Measurements from ENCODE around the gene RALGAPA2.

Gene RALGAPA2

GRCh38 chr20:20491110-20491783, 221.2 kb downstream of the RALGAPA2 start:
- DNase-seq = no peak

GRCh38 chr20:20490673-20491072, 221.8 kb downstream of the RALGAPA2 start:
- DNase-seq = no peak

- no peak for DNase-seq
Measured at GRCh38 chr20:20489648-20490341, 222.6 kb downstream of the RALGAPA2 start.

DNA sequence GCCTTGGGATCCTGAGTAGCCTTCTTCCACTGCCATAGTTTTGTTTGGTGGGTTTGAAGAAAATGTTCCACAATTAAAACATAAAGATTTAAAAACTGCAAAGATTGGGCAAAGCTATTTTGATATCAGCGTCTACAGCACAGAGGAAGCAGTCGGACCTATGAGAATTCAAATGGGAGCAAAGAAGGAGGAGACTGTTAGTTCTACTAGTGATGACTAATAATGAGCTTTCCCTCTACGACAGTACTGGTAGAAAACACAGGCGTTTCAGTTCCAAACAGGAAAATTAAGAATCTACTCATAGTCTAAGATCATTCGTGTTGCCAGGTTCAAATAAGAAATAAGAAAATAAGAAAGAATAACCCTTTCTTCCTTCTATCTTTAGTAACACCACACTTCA, 223.4 kb downstream of the RALGAPA2 start:
- DNase-seq = no peak

GRCh38 chr20:20488388-20488787, 224.1 kb downstream of the RALGAPA2 start:
- DNase-seq = no peak

GRCh38 chr20:20487811-20488210, 224.6 kb downstream of the RALGAPA2 start:
- no peak for DNase-seq

- no peak for DNase-seq
Measured at GRCh38 chr20:20483328-20483727, 229.1 kb downstream of the RALGAPA2 start.

- no peak for DNase-seq
Measured at GRCh38 chr20:20482453-20482852, 230.0 kb downstream of the RALGAPA2 start.

- no peak for DNase-seq
Measured at GRCh38 chr20:20480689-20481088, 231.8 kb downstream of the RALGAPA2 start.

GRCh38 chr20:20480126-20480525, 232.3 kb downstream of the RALGAPA2 start:
- no peak for DNase-seq

DNA sequence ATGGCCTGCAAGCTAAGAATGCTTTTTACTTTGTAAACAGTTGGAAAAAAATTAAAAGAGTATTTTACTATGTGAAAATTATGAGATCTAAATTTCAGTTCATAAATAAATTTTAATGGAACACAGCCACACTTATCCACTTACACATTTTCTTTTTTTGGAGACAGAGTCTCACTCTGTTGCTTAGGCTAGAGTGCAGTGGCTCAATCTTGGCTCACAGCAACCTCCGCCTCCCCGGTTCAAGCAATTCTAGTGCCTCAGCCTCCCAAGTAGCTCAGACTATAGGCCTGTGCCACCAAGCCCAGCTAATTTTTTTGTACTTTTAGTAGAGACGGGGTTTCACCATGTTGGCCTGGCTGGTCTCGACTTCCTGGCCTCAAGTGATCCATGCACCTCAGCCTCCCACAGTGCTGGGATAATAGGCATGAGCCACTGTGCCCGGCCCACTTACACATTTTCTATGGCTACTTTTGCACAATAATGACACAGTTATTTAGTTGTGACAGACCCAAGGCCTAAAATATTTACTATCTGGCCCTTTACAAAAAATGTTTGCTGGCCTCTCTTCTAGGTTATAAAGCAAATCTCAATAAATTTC, 234.9 kb downstream of the RALGAPA2 start:
- DNase-seq = no peak

- no peak for DNase-seq
Measured at GRCh38 chr20:20476504-20476903, 235.9 kb downstream of the RALGAPA2 start.

DNA sequence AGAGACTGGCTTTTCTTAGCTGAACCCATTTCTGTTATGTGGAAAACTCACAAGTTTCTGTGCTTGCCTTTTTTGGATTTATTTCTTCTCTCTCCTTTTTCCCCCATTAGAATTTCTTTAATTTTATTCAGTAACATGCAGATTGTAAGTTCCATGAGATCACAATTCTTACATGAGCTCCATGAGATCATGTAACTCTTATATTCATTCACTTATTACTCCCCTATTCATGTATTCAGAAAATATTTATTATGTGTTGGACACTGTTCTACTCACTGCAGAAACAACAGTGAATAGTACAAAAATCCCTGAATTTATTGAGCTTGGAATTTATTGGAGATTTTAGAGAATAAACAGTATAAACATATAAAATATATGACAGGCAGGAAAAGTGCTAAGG, 238.8 kb downstream of the RALGAPA2 start:
- DNase-seq = no peak

DNA sequence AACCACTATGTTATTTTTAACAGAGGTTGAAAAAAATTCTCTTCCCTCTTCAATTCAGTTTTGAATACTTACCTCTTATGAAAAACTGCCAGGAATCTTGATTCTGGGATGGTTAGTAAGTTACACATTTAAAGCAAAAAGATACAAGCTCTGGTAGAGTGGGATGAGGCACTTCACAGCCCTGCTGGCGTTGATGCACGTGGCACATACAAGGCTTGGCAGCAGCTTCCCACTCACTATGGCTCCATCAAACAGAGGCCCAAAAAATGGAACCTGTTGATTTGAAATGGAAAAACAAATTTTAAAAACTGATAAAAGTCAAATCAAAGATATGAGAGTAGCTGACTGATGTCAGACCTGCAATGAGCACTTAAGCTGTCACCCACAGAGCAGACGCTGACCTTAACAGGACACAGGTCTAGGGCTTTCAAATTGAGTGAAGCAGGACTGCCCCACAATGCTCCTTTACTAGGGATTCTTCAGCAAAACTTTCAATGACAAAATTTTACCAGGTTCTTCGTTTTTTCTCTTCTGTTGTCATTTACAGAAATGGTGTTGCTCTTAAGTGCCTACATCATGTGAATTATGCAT, 239.7 kb downstream of the RALGAPA2 start:
- DNase-seq = no peak

- DNase-seq = no peak
Measured at GRCh38 chr20:20466341-20466879, 246.0 kb downstream of the RALGAPA2 start.

GRCh38 chr20:20465252-20465651, 247.2 kb downstream of the RALGAPA2 start:
- DNase-seq = no peak

DNA sequence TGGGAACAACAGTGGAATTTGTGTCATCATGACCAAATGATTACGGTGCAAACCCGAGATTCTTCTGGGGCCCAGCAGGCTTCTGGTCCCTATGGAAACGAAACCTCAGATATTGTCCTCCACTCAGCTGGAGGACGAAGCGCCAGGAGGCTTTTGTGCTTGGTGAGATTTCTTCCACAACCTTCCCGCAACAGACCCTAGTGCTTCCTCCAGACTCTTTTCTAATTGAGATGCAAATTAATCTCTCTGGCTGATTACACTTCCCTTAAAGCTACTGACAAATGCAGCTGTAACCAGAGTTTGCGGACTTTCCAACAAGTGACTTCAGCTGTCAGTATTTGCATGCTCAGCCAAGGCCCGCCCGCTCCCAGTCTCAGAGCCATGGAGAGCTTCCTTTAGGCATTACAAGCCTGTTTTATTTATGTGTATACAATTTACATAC, 248.5 kb downstream of the RALGAPA2 start:
- DNase-seq = no peak

DNA sequence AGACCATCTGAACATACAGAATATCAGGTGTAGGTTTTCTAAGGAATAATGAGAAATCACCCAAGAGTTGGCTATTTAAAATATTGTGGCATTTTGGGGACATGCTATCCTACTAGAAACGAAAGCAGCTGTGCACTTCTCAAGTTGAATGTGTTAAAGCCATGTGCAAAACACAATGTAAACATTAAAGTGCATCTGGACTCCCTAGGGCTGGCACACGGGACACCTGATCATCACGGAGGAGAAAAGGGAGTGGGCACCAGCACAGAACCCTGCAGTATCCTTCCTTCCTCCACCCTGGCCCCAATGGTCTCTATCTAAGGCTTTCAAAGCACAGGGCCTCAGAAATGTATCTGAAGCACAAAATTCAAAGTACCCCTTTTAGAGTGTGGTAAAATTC, 250.3 kb downstream of the RALGAPA2 start:
- no peak for DNase-seq

DNA sequence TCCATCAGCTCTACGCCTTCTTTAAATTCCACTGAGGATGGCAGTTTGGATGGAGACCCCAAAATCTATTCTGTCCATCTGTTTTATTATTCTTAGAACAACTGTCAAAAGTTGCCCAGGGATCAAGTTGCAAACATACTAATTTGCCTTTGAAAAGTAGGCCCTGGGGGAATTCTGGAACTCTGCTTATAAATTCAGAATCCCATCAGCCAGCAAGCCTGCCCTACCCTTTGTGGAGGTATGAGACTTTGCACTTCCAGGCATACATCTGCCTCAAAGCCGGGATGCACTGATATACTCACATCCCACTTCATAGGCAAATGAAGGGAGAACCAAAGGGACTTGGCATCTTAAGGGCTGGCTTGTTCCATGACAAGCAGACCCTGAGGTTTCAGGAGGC, 250.9 kb downstream of the RALGAPA2 start:
- DNase-seq = no peak

GRCh38 chr20:20459726-20460125, 252.7 kb downstream of the RALGAPA2 start:
- DNase-seq = no peak

- DNase-seq = no peak
Measured at GRCh38 chr20:20457392-20458126, 254.9 kb downstream of the RALGAPA2 start.

DNA sequence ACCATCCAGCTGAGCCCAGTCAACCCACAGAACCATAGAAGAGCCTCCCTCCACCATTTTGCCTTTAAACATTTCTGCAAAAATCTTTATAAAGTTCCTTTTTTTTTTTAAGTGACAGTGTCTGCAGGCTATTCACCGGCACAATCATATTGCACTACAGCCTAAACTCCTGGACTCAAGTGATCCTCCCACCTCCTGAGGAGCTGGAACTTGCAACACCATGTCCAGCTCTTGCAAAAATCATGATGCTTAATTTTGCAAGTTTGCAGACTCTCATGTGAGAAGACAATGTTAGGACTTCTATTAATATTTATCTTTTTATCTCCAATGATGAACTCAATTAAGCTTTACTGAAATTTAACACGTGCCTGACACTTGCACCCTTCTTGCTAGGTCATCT, 255.7 kb downstream of the RALGAPA2 start:
- no peak for DNase-seq

DNA sequence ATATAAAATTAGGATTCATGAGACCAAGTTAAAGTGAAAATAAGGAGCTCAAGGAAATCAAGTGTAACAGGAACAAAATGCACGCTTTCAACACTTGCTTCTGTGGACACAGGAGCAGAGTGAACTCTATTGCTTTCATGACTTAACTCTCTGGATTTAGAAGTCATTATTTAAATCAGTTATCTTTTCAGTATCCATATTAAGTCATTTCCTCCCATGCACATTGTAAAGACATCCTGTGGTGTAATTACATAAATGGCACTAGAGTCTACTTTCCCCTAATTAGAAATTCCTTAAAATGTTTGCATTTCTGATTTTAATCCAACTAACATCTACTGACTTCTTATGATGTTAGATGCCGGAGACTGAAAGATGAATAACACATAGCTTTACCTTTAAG, 256.5 kb downstream of the RALGAPA2 start:
- DNase-seq = no peak

All from CD4-positive, alpha-beta T cell treated with Interleukin-4 for 1 hour (primary cell).